Astrocyte (in vitro differentiated cells and primary cell): ENCODE data around the gene ACACB. TPM values are rescaled to one million over a fixed set of nuclear protein-coding genes. Genes with fewer than 3 reads are reported as not detected.

ENCODE experiments used
- DNase-seq: peaks from one replicate; pipeline ENCODE4 v3.0.0-alpha.2; 2010; ENCODE audit warnings: low read depth
- FAIRE-seq: peaks from 2 replicates; lab custom pipeline; 2011; peaks lifted over from hg19 to GRCh38; lab: Jason Lieb, UNC
- H2AFZ ChIP-seq: 2 replicates; pipeline ENCODE4 v1.6.0; 2012; ENCODE audit warnings: low read depth, low read length, inconsistent platforms
- H3K27ac ChIP-seq: 2 replicates; pipeline ENCODE4 v1.5.1; 2011; ENCODE audit warnings: low read depth, low read length, inconsistent platforms
- H3K27me3 ChIP-seq: 2 replicates; pipeline ENCODE4 v1.6.0; 2011; ENCODE audit warnings: low read length, inconsistent platforms; ENCODE audit not compliant: insufficient read depth
- H3K36me3 ChIP-seq: 2 replicates; pipeline ENCODE4 v1.5.1; 2011; ENCODE audit warnings: low read length, inconsistent platforms; ENCODE audit not compliant: insufficient read depth
- H3K4me1 ChIP-seq: 2 replicates; pipeline ENCODE4 v1.5.1; 2011; ENCODE audit warnings: low read length, inconsistent platforms; ENCODE audit not compliant: insufficient read depth
- H3K4me2 ChIP-seq: 2 replicates; pipeline ENCODE4 v1.6.0; 2012; ENCODE audit warnings: low read length, inconsistent platforms
- H3K4me3 ChIP-seq: 2 replicates; pipeline ENCODE4 v1.5.1; 2011; ENCODE audit warnings: low read depth, mild to moderate bottlenecking, low read length, inconsistent platforms; ENCODE audit not compliant: insufficient read depth
- H3K79me2 ChIP-seq: 2 replicates; pipeline ENCODE4 v1.6.0; 2012; ENCODE audit warnings: mild to moderate bottlenecking, low read length, inconsistent platforms; ENCODE audit not compliant: insufficient read depth
- H3K9ac ChIP-seq: 2 replicates; pipeline ENCODE4 v1.6.0; 2012; ENCODE audit warnings: mild to moderate bottlenecking, low read length, inconsistent platforms
- H3K9me3 ChIP-seq: 2 replicates; pipeline ENCODE4 v1.5.1; 2012; ENCODE audit warnings: low read depth, mild to moderate bottlenecking, low read length, inconsistent platforms; ENCODE audit not compliant: insufficient read depth
- H4K20me1 ChIP-seq: 2 replicates; pipeline ENCODE4 v1.6.0; 2012; ENCODE audit warnings: low read length, inconsistent platforms; ENCODE audit not compliant: insufficient read depth
- H3K27ac Mint-ChIP-seq: one replicate; pipeline ENCODE4 v1.8.0; 2021; ENCODE audit warnings: mild to moderate bottlenecking, mixed read lengths; ENCODE audit not compliant: unreplicated experiment
- H3K27me3 Mint-ChIP-seq: one replicate; pipeline ENCODE4 v1.8.0; 2021; ENCODE audit warnings: low read depth, mixed read lengths; ENCODE audit not compliant: unreplicated experiment
- H3K36me3 Mint-ChIP-seq: one replicate; pipeline ENCODE4 v1.8.0; 2021; ENCODE audit warnings: low read depth, mixed read lengths; ENCODE audit not compliant: unreplicated experiment
- H3K4me1 Mint-ChIP-seq: one replicate; pipeline ENCODE4 v1.8.0; 2021; ENCODE audit warnings: low read depth, mixed read lengths; ENCODE audit not compliant: unreplicated experiment
- H3K4me3 Mint-ChIP-seq: one replicate; pipeline ENCODE4 v1.8.0; 2021; ENCODE audit warnings: mild to moderate bottlenecking, moderate library complexity, mixed read lengths; ENCODE audit not compliant: unreplicated experiment
- H3K9me3 Mint-ChIP-seq: one replicate; pipeline ENCODE4 v1.8.0; 2021; ENCODE audit warnings: mild to moderate bottlenecking, mixed read lengths; ENCODE audit not compliant: unreplicated experiment
- EZH2 ChIP-seq: IDR thresholded peaks from 2 replicates; pipeline ENCODE4 v1.6.1; 2012; ENCODE audit warnings: mild to moderate bottlenecking, low read length, inconsistent platforms; ENCODE audit not compliant: insufficient read depth
- total RNA-seq: library from RNA; stranded (reverse); gene quantifications from 2 replicates; pipeline ENCODE4 v1.2.1, GENCODE V29; 2021
- TF ChIP-seq, protein P1 (sequence below): IDR thresholded peaks from 2 replicates; pipeline ENCODE4 v1.5.1; 2011; ENCODE audit warnings: low read depth, mild to moderate bottlenecking, inconsistent platforms, low read length, moderate library complexity; ENCODE audit not compliant: insufficient read depth

Gene ACACB
- total RNA-seq, 1 donor from 2014 or later, result 3.9 TPM

DNA sequence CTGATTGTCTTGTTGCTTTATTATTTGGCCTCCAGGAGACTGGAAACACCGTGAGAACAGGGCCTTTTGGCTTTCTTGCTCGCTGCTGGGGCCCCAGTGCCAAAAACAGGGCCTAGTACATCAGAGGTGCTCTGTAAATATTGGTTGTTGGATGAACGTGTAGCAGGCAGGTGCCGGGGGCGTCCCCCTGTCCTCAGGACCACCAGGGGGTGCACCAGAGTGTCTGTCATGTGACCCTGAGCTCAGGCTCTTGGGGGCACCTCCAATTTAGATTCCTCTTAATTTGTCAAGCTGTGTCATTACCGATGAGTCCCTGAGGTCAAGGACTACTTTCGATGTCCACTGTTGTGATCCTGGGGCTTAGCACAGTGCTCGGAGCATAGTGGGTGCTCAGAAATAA lies 87.1 kb downstream of the ACACB start:
- H3K27me3 ChIP-seq, result no peaks in the 10 kb centered on the region
- no peaks in the 10 kb centered on the region for H3K9me3 ChIP-seq
- DNase-seq, result no peak
- FAIRE-seq, result no peak
- no peaks in the 10 kb centered on the region for H3K79me2 ChIP-seq
- no peak overlapping the region for H3K9ac ChIP-seq
- no peak overlapping the region for H3K4me3 ChIP-seq
- H3K4me1 Mint-ChIP-seq, result no peaks in the 10 kb centered on the region
- no peaks in the 10 kb centered on the region for H3K4me1 ChIP-seq
- H3K9me3 Mint-ChIP-seq, result no peaks in the 10 kb centered on the region
- no peak overlapping the region for H3K4me2 ChIP-seq
- no peak overlapping the region for H2AFZ ChIP-seq
- H3K4me3 Mint-ChIP-seq, result no peak overlapping the region
- TF ChIP-seq, protein P1, sequence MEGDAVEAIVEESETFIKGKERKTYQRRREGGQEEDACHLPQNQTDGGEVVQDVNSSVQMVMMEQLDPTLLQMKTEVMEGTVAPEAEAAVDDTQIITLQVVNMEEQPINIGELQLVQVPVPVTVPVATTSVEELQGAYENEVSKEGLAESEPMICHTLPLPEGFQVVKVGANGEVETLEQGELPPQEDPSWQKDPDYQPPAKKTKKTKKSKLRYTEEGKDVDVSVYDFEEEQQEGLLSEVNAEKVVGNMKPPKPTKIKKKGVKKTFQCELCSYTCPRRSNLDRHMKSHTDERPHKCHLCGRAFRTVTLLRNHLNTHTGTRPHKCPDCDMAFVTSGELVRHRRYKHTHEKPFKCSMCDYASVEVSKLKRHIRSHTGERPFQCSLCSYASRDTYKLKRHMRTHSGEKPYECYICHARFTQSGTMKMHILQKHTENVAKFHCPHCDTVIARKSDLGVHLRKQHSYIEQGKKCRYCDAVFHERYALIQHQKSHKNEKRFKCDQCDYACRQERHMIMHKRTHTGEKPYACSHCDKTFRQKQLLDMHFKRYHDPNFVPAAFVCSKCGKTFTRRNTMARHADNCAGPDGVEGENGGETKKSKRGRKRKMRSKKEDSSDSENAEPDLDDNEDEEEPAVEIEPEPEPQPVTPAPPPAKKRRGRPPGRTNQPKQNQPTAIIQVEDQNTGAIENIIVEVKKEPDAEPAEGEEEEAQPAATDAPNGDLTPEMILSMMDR, result no peak
- no peak for TF ChIP-seq EZH2
- H3K36me3 Mint-ChIP-seq, result no peaks in the 10 kb centered on the region
- no peaks in the 10 kb centered on the region for H4K20me1 ChIP-seq
- H3K27ac ChIP-seq, result no peak overlapping the region
- H3K27me3 Mint-ChIP-seq, result no peaks in the 10 kb centered on the region
- H3K27ac Mint-ChIP-seq, result no peak overlapping the region
- no peaks in the 10 kb centered on the region for H3K36me3 ChIP-seq

DNA sequence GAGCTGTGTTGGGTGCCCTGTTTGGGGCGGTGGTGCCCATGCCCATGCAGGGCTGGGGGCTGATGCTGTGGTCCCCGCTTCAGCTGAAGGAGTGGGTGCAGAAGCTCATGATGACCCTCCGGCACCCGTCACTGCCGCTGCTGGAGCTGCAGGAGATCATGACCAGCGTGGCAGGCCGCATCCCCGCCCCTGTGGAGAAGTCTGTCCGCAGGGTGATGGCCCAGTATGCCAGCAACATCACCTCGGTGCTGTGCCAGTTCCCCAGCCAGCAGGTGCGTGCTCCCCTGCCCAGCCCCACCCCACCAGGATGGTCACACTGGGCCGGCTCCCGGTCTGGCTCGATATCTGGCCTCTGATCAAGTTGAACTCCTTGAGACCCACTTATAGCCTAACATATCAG lies 92.7 kb downstream of the ACACB start:
- H2AFZ ChIP-seq, result no peak overlapping the region
- FAIRE-seq, result no peak
- no peaks in the 10 kb centered on the region for H3K9me3 ChIP-seq
- Mint-ChIP-seq H3K9me3 (no peaks in the 10 kb centered on the region), H3K4me3 (no peak overlapping the region), H3K4me1 (no peaks in the 10 kb centered on the region), H3K27me3 (no peaks in the 10 kb centered on the region), H3K27ac (no peak overlapping the region), H3K36me3 (no peaks in the 10 kb centered on the region)
- no peaks in the 10 kb centered on the region for H3K4me1 ChIP-seq
- no peak for DNase-seq
- no peak overlapping the region for H3K9ac ChIP-seq
- no peak overlapping the region for H3K4me2 ChIP-seq
- no peaks in the 10 kb centered on the region for H4K20me1 ChIP-seq
- no peak overlapping the region for H3K27ac ChIP-seq
- no peak overlapping the region for H3K4me3 ChIP-seq
- no peak for TF ChIP-seq EZH2
- TF ChIP-seq, protein P1, result no peak
- no peaks in the 10 kb centered on the region for H3K79me2 ChIP-seq
- H3K27me3 ChIP-seq, result no peaks in the 10 kb centered on the region
- no peaks in the 10 kb centered on the region for H3K36me3 ChIP-seq

DNA sequence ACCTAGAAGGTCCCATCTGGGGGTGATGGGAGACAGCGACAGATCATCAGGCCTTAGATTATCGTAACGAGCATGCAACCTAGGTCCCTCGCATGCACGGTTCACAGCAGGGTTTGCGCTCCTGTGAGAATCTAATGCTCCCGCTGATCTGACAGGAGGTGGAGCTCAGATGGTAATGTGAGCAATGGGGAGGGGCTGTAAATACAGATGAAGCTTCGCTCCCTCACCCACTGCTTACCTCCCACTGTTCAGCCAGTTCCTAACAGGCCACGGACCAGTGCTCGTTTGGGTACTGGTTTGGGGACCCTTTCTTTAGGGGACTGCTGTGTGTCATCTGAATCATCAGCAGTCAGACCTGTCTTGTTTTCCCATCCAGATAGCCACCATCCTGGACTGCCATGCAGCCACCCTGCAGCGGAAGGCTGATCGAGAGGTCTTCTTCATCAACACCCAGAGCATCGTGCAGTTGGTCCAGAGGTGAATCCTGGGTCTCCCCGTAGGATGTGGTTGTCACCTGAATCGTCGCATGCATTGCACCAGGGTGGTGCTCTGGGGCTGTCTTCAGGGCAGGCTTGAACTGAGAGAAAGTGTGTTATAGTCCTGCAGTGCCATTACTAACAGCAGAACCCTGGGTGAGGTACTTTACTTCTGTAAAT lies 96.2 kb downstream of the ACACB start:
- no peak for TF ChIP-seq EZH2
- TF ChIP-seq, protein P1, result no peak
- Histone ChIP-seq H3K27me3 (no peaks in the 10 kb centered on the region), H3K4me1 (no peaks in the 10 kb centered on the region), H3K9ac (no peak overlapping the region), H3K4me2 (no peak overlapping the region), H3K27ac (no peak overlapping the region), H3K36me3 (no peaks in the 10 kb centered on the region), H3K79me2 (no peaks in the 10 kb centered on the region), H2AFZ (no peak overlapping the region), H3K9me3 (no peaks in the 10 kb centered on the region), H4K20me1 (no peaks in the 10 kb centered on the region), H3K4me3 (no peak overlapping the region)
- FAIRE-seq (no peak), DNase-seq (no peak)
- no peaks in the 10 kb centered on the region for H3K9me3 Mint-ChIP-seq
- H3K27me3 Mint-ChIP-seq, result no peaks in the 10 kb centered on the region
- no peaks in the 10 kb centered on the region for H3K36me3 Mint-ChIP-seq
- H3K4me1 Mint-ChIP-seq, result peaks cover 3% of the 10 kb centered on the region
- H3K4me3 Mint-ChIP-seq, result no peak overlapping the region
- no peak overlapping the region for H3K27ac Mint-ChIP-seq
